GM19328 (cell line): ENCODE data around the gene KRT79.
"Not testable (repeated sequence)": the region's sequence is repeated elsewhere in the genome, so short reads cannot be mapped to it uniquely, and the experiment has no call there.

Source experiments
- ATAC-seq: cut with Tn5 transposase; IDR thresholded peaks from one replicate; pipeline ENCODE4 v1.9.1; 2021; ENCODE audit warnings: mild to moderate bottlenecking, moderate library complexity; ENCODE audit not compliant: unreplicated experiment

Gene KRT79

GRCh38 chr12:52861511-52861910, 27.4 kb upstream of the KRT79 start:
- ATAC-seq: no peak

DNA sequence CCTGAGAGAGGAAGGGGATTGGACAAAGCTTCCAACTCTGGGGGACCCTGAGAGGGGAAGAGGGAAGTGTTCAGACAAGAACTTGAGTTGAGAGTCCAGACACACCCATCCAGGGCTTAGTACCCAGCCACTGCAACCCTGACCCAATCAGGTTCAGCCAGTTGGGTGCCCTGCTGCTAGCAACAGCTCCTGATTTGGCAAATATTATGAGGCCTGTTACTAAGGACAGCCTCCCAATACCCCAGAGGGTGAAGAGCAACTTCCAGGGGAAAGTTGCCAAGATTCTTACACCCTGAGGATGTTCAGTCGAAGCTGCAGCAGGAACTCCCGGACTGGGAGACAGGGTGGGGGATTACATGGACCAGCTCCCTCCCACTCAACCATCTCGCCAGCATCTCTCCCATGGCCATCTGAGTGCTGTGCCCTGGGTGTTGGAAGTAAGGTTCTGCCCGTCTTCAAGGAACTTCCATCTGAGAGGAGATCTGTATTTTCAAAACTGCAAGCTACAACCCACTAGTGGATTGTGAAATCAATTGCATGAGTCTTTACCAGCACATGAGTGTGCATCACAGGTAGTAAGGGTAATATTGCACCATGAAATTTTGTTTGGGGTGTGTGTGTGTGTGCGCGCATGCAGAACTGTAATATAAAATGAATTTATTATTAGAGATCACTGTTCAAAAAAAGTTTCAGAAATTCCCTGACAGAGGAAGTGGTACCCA, 26.2 kb upstream of the KRT79 start:
- no peak for ATAC-seq

- ATAC-seq: no peak
These were observed 23.4 kb upstream of the KRT79 start for GRCh38 chr12:52857500-52857899.

GRCh38 chr12:52856787-52857186, 22.7 kb upstream of the KRT79 start:
- ATAC-seq: no peak

DNA sequence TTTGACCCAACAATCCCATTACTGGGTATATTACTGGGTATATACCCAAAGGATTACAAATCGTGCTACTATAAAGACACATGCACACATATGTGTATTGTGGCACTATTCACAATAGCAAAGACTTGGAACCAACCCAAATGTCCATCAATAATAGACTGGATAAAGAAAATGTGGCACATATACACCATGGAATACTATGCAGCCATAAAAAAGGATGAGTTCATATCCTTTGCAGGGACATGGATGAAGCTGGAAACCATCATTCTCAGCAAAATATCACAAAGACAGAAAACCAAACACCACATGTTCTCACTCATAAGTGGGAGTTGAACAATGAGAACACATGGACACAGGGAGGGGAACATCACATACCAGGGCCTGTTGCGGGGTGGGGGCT, 22.0 kb upstream of the KRT79 start:
- not testable (repeated sequence) for ATAC-seq

DNA sequence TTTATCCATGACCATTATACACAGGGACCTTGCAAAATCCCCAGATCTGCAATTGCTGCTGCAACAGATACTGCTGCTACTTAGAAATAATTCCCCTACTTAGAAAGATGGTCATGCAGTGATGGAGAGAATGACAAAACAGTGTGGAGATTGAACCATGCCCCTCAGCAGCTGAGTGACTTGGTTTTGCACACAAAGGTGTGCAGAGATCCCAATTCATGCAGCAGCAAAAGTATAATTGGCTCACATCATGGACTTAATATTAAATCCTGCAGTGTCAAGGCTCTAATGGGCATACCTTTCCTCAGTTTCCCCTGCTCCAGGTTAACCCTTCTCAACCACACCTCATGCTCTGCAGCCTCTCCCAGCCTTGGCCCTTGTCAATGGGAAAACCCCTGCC, 17.7 kb upstream of the KRT79 start:
- no peak for ATAC-seq

DNA sequence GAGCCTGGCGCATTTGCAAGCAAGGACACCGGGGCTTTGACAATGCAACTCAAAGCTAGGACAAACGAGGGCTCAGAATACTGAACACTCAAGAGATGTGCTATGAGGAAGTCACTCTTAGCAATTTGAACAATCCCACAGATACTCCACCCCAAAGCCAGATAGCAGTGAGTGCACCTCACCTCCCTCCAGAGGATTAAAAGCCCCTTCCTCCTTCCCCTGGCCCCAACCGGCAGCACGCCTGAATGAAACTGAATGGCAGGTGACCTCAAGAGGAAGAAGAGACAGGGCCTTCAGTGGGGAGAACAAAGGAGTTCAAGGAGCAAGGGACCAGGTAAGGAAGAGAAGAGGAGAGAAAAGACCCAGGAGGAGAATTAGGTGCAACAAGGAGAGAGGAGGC, 16.6 kb upstream of the KRT79 start:
- ATAC-seq: no peak

DNA sequence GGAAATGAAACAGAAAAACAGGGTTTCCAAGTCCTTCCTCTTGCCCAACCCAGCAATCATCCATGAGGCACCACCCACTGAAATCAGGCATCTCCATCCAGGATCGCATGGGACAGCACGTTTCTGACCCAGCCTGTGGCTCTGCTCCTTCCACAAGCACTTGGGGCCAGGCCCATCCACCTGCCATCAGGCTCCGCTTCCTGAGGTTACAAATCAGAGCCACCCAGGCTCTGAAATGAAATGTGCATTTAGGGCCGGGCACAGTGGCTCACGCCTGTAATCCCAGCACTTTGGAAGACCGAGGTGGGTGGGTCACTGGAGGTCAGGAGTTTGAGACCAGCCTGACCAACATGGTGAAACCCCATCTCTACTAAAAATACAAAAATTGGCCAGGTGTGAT, 15.4 kb upstream of the KRT79 start:
- no peak for ATAC-seq

- no peak for ATAC-seq
These were observed 14.6 kb upstream of the KRT79 start, which contains the start of gene KRT78 for GRCh38 chr12:52848661-52849255. KRT78 (minus strand) TSS chr12:52848994; CDS start chr12:52848930, 64 bp downstream.

GRCh38 chr12:52847335-52848102, 13.4 kb upstream of the KRT79 start:
- ATAC-seq: no peak

DNA sequence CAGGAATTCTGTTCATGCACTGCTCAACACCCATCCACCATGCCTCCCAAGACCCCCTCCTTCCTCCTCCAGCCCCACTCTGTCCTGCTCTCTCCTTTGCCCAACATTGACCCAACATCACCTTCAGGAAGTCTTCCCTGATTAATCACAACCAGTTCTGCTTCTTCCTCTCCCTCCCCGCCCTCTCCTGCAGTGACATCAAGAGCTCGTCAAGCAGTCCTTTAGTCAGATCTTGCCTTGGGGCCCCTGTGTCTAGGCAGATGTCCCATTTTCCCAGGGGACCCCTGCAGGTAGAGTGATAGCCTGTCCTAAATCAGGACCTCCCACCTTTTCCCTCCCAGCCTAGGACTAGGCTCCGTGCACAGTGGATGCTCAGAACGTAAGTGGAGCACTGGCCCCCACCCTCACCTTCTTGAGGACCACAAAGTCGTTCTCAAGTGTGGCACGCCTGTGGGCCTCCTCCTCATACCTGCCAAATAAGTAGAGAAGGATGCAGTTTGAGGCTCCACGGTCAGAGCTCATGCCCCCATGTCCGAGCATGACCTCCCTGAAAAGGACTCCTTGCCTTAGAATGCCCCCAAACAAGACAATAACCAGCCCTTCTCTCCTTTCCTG, 12.4 kb upstream of the KRT79 start:
- no peak for ATAC-seq

DNA sequence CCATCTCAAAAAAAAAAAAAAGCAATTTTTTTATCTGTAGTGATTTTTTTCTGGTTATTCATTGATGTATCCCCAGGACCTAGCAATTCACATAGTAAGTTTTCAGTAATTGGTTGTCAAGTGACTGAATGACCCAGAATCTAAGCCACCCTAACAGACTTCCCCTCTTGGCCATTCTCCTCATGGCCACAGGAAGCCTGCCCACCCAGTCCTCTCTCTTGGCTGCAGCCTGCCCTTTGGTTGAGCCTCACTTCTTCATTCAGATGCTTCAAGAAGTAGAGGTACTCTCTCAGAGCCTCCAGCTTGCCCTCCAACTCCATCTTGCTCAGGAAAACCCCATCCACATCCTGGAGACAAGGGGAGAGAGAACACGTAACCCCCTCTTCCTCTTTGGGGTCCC, 11.8 kb upstream of the KRT79 start:
- no peak for ATAC-seq

- ATAC-seq: no peak
These were observed 10.3 kb upstream of the KRT79 start for GRCh38 chr12:52844386-52844785.

DNA sequence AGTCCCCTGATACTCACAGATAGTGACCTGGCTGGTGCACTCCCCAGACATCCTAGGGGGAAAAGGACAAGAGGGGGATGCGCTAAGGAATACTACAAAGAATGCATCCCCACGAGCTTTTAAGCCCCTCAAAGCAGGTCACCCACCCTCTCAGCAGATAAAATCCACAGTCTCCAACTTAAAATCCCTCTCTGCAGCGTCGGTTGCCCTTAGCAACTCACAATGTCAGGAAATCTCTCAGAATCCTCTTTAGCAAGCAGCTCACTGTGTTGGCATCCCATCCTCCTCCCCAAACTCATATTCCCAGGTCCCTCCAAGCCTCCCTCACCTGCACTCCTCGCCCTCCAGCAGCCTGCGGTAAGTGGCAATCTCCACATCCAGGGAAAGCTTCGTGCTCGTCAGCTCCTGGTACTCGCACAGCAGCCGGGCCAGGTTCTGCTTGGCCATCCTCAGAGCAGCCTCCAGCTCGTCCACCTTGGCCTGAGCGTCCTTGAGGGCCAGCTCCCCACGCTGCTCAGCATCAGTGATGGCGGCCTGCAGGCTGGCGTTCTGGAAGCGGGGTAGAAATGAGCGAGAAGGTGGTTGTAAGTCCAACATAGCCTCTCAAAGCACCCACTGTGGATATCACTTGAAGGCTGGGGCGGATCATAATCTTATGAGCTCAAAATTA, 5.5 kb upstream of the KRT79 start:
- no peak for ATAC-seq

GRCh38 chr12:52838609-52839435, 4.7 kb upstream of the KRT79 start:
- no peak for ATAC-seq

- ATAC-seq: no peak
These were observed 3.9 kb upstream of the KRT79 start for GRCh38 chr12:52837781-52838608.

DNA sequence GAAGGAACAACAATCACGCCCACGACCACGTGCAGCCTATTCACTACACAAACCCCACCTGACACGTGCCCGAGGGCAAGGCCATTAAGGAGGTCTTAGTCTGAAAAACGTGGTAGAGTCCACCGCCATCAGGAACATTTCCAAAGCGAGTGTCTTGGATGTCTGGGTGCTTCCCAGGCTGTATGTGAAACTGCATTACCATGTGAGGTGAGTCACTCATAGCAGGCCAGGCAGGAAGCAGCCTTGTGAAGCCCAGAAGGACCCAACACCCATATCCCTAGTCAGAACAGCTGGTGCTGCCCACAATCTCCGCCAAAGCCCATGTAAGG, 3.3 kb upstream of the KRT79 start:
- no peak for ATAC-seq

DNA sequence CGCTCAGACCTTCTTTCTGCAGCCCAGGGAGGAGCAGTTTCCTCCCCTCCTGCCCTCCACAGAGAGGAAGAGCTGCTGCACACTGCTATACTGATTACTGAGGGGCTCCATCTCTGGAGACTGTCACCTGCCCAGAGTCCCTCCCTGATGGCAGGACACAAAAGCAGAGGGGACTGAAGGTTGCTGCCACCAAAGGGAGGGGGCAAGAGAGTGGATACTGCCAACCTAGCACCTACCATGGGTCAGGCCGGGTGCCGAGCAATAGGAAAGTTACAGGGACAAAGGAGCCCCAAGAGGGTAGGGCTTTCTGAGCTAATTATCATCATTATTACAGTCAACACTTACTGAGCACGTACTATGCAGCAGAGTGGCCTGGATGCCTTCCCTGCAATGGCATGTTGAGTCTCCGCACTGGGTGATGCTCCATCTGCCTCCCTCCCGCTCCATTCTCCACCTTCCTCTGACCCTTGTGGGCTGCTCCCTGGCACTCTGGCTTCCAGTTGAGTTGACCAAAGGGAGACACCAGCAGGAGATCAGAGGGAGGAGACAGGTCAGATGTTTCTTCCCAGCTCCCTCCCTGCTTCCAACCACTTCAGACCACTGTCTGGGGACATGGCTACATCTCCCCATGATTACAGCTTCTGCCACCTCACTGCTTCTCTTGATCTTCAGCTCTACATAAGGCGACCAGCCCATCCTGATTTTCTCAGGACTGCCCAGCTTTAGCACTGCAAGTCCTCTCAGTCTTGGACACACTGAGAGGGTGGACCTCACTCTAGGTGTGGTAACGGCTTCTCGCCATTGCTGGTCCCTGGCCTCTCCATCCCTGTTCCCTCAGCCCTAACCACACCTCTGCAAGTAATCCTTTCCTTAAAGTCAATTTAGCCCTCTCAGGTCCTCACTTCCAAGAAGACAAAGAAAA, 2.6 kb upstream of the KRT79 start:
- ATAC-seq: no peak
